CD4-positive, alpha-beta T cell (primary cell): ENCODE measurements around the gene PTOV1. TPM values are rescaled to one million over a fixed set of nuclear protein-coding genes. Genes with fewer than 3 reads are reported as not detected.

Source experiments
- ATAC-seq: fragments of 200-7000 bp; cut with Tn5 transposase; one replicate; pipeline ENCODE4 v1.10.0; 2022; ENCODE audit warnings: mild to moderate bottlenecking; ENCODE audit not compliant: poor library complexity
- CTCF ChIA-PET: fragments of 350-600 bp; sonication (Branson Sonifier 250); formaldehyde crosslinking; loops from one replicate; lab custom pipeline; 2021; ENCODE audit warnings: antibody characterized with exemption, inconsistent platforms; lab: Charles Lee
- POLR2A ChIA-PET: fragments of 350-600 bp; sonication (Branson Sonifier 250); formaldehyde crosslinking; loops from one replicate; lab custom pipeline; 2021; ENCODE audit warnings: antibody characterized with exemption, inconsistent platforms; lab: Charles Lee
- DNase-seq, 14 experiments: peaks; one replicate each; pipeline ENCODE4 v3.0.0-alpha.2; 2013 to 2020; ENCODE audit warnings: mixed read lengths in 2 of 14
- H3K27ac ChIP-seq, 2 donors: one replicate each; pipeline versions ENCODE4 v1.5.1 to v1.7.0; 2013; ENCODE audit warnings: low read length in 2 of 2, low read depth in 1 of 2, mild to moderate bottlenecking in 1 of 2
- H3K27me3 ChIP-seq, 2 experiments: 1 replicate in 1 of 2; 2 replicates in 1 of 2; pipeline versions ENCODE4 v1.6.1 to v1.7.0; 2013; ENCODE audit warnings: low read length in 2 of 2, control low read depth in 1 of 2, mild to moderate bottlenecking in 1 of 2, moderate library complexity in 1 of 2; ENCODE audit not compliant: insufficient read depth in 2 of 2, control insufficient read depth in 1 of 2
- H3K36me3 ChIP-seq: one replicate; pipeline ENCODE4 v1.6.1; 2013; ENCODE audit warnings: low read length, control low read depth; ENCODE audit not compliant: insufficient read depth
- H3K4me1 ChIP-seq: one replicate; pipeline ENCODE4 v1.6.1; 2013; ENCODE audit warnings: low read length, control low read depth; ENCODE audit not compliant: insufficient read depth
- H3K4me3 ChIP-seq: one replicate; pipeline ENCODE4 v1.5.1; 2013; ENCODE audit warnings: mild to moderate bottlenecking, low read length, moderate library complexity
- H3K9me3 ChIP-seq, 2 experiments: 1 replicate in 1 of 2; 2 replicates in 1 of 2; pipeline versions ENCODE4 v1.6.1 to v1.7.0; 2013; ENCODE audit warnings: low read length in 2 of 2, mild to moderate bottlenecking in 2 of 2, control low read depth in 1 of 2, moderate library complexity in 1 of 2; ENCODE audit not compliant: control insufficient read depth in 1 of 2, insufficient read depth in 1 of 2
- H3K27ac Mint-ChIP-seq: one replicate; pipeline ENCODE4 v1.8.0; 2020; ENCODE audit warnings: mixed read lengths
- H3K27me3 Mint-ChIP-seq: one replicate; pipeline ENCODE4 v1.8.0; 2021; ENCODE audit warnings: mixed read lengths
- H3K36me3 Mint-ChIP-seq: one replicate; pipeline ENCODE4 v1.8.0; 2021; ENCODE audit warnings: low read depth, mixed read lengths
- H3K4me1 Mint-ChIP-seq: one replicate; pipeline ENCODE4 v1.8.0; 2021; ENCODE audit warnings: low read depth, mixed read lengths
- H3K4me3 Mint-ChIP-seq: one replicate; pipeline ENCODE4 v1.8.0; 2020; ENCODE audit warnings: mild to moderate bottlenecking, mixed read lengths
- H3K9me3 Mint-ChIP-seq: one replicate; pipeline ENCODE4 v1.8.0; 2020; ENCODE audit warnings: mixed read lengths
- CTCF ChIP-seq: fragments of 200-600 bp; IDR thresholded peaks from one replicate; pipeline ENCODE4 v1.8.0; 2022; ENCODE audit warnings: antibody characterized with exemption, mild to moderate bottlenecking
- intact Hi-C, 2 experiments: fragments of 100-400 bp; cut with DNase I in 1 of 2; cut with micrococcal nuclease in 1 of 2; formaldehyde crosslinking; loops; one replicate each; pipeline versions ENCODE4 v1.15.1 to v1.9.0; 2023 to 2025; cut with DNase I, micrococcal nuclease
- total RNA-seq, 174 experiments: library from RNA in 2 of 174; stranded (reverse) in 2 of 174; gene quantifications; one replicate each; pipeline ENCODE4 v1.2.3 and lab custom pipeline; 2021 to 2026

Gene PTOV1
- total RNA-seq, 2 experiments from 2014 or later, result 127 to 134 TPM

- Mint-ChIP-seq H3K4me1 (peaks cover 19% of the 10 kb centered on the region), H3K27ac (no peak overlapping the region), H3K36me3 (peaks cover 30% of the 10 kb centered on the region), H3K27me3 (no peaks in the 10 kb centered on the region), H3K9me3 (no peaks in the 10 kb centered on the region), H3K4me3 (no peak overlapping the region)
- H3K9me3 ChIP-seq, result no peaks in the 10 kb centered on the region
- H3K27me3 ChIP-seq, result no peaks in the 10 kb centered on the region
- ChIA-PET POLR2A (no interaction called here), CTCF (no interaction called here)
- no peak for TF ChIP-seq CTCF
- H3K27ac ChIP-seq, result no peak overlapping the region
- no peak overlapping the region for H3K4me3 ChIP-seq
- H3K36me3 ChIP-seq, result peaks cover 43% of the 10 kb centered on the region
- intact Hi-C loops, result no loop called here
- ATAC-seq (no peak), DNase-seq (no peak)
- peaks cover 17% of the 10 kb centered on the region for H3K4me1 ChIP-seq
Observed at GRCh38 chr19:49823472-49823871, 27.5 kb upstream of the PTOV1 start.

- ATAC-seq (no peak), DNase-seq (no peak)
- TF ChIP-seq CTCF, result no peak
- no peaks in the 10 kb centered on the region for H3K9me3 ChIP-seq
- peaks cover 54% of the 10 kb centered on the region for H3K36me3 ChIP-seq
- H3K4me1 ChIP-seq, result peaks cover 5% of the 10 kb centered on the region
- peaks cover 9% of the 10 kb centered on the region for H3K4me1 Mint-ChIP-seq
- POLR2A ChIA-PET, result no interaction called here
- no peaks in the 10 kb centered on the region for H3K27me3 Mint-ChIP-seq
- H3K27ac Mint-ChIP-seq, result no peak overlapping the region
- H3K36me3 Mint-ChIP-seq, result peaks cover 33% of the 10 kb centered on the region
- no peak overlapping the region for H3K27ac ChIP-seq
- CTCF ChIA-PET, result no interaction called here
- no peak overlapping the region for H3K4me3 Mint-ChIP-seq
- intact Hi-C loops, result no loop called here
- no peaks in the 10 kb centered on the region for H3K9me3 Mint-ChIP-seq
- H3K4me3 ChIP-seq, result no peak overlapping the region
- no peaks in the 10 kb centered on the region for H3K27me3 ChIP-seq
Observed at GRCh38 chr19:49824662-49825061, 26.3 kb upstream of the PTOV1 start.

GRCh38 chr19:49827034-49827433 is 23.9 kb upstream of the PTOV1 start:
- intact Hi-C loops, result no loop called here
- H3K9me3 ChIP-seq, result no peaks in the 10 kb centered on the region
- no peak overlapping the region for H3K27ac ChIP-seq
- H3K36me3 ChIP-seq, result peaks cover 69% of the 10 kb centered on the region
- peaks cover 2% of the 10 kb centered on the region for H3K4me1 ChIP-seq
- no peak for TF ChIP-seq CTCF
- DNase-seq (no peak), ATAC-seq (no peak)
- no peaks in the 10 kb centered on the region for H3K27me3 ChIP-seq
- H3K36me3 Mint-ChIP-seq, result peaks cover 34% of the 10 kb centered on the region
- no peaks in the 10 kb centered on the region for H3K9me3 Mint-ChIP-seq
- H3K27ac Mint-ChIP-seq, result no peak overlapping the region
- peaks cover 9% of the 10 kb centered on the region for H3K4me1 Mint-ChIP-seq
- no peak overlapping the region for H3K4me3 Mint-ChIP-seq
- ChIA-PET POLR2A (no interaction called here), CTCF (no interaction called here)
- no peaks in the 10 kb centered on the region for H3K27me3 Mint-ChIP-seq
- H3K4me3 ChIP-seq, result no peak overlapping the region
